ENCODE results near the gene PPP1R2. TPM values are rescaled to one million over a fixed set of nuclear protein-coding genes. Genes with fewer than 3 reads are reported as not detected.
"Not testable (repeated sequence)": the region's sequence is repeated elsewhere in the genome, so short reads cannot be mapped to it uniquely, and the experiment has no call there.

PPP1R2 gene
- total RNA-seq, 1 donor from 2014 or later: 37.7 TPM

GRCh38 chr3:195539479-195539878, 3.6 kb downstream of the PPP1R2 start:
- no peak for DNase-seq (ENCODE audit: low spot score)

DNA sequence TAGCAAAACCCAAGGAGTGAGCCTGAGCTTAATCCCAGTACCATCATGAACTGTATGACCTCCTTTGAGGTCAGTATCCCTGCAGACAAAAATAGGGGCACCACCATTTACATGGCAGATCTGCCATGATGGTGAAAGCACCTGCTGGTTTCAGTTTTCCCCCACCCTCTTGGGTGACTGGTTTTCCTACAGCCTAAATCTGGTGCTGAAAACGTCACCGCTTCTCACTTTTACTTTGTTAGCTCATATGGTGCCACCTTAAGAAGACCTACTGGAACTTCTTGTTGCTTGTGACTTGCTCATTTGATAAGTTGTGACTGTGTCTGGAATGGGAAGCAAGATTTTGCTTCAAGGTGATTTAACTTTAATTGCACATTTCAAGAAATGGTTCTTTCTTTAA, 5.1 kb downstream of the PPP1R2 start:
- no peak for DNase-seq (ENCODE audit: low spot score)

DNA sequence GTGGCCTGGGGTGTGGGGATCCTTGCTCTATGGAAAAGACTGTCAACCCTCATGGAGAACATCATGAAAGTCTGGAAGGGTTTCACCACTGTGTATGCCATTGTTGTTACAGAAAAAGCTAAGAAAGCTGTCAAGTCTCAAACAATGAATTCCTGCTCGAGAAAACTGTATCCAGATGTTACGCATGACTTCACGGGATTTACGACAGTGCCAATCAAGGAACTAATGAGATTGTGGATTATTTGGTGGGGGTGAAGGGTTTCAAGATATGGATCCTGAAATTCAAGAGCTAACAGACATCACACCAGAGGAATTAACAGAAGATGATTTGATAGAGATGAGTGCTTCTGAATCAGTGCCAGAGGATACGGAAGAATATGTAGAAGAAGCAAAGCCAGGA, 7.8 kb downstream of the PPP1R2 start:
- DNase-seq (ENCODE audit: low spot score): no peak

DNA sequence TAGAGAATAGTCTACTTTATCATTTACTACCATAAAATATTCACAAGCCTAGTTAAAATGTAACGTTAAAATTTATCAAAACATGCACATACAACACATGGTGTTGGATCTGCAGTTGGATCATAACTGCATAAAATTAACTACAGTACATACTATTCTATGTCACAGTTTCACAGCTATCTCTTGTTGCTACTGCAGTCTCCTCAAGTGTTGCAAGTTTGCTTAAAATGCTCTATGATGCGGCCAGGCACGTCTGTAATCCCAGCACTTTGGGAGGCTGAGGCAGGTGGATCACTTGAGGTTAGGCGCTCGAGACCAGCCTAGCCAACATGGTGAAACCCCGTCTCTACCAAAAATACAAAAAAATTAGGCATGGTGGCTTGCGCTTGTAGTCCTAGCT, 10.3 kb downstream of the PPP1R2 start:
- DNase-seq (ENCODE audit: low spot score): no peak

- no peak for DNase-seq (ENCODE audit: low spot score)
Observed at GRCh38 chr3:195532345-195532744, 10.8 kb downstream of the PPP1R2 start.

DNA sequence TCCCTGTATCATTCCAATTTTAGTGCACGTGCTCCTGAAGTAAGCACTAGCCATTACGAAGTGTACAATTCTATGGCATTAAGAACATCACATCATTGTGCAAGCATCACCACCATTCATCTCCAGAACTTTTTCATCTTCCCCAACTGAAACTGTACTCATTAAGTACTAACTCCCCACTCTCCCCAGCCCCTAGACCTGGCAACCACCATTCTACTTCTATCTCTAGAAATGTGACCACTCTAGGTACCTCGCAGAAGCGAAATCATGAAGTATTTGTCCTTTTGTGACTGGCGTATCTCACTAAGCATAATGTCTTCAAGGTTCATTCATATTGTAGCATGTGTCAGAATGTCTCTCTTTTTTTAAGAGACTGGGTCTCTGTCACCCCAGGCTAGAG, 11.4 kb downstream of the PPP1R2 start:
- no peak for DNase-seq (ENCODE audit: low spot score)

GRCh38 chr3:195526492-195526891, 16.6 kb downstream of the PPP1R2 start:
- no peak for DNase-seq (ENCODE audit: low spot score)

GRCh38 chr3:195524171-195524896, 18.8 kb downstream of the PPP1R2 start:
- no peak for DNase-seq (ENCODE audit: low spot score)

- no peak for DNase-seq (ENCODE audit: low spot score)
Observed at GRCh38 chr3:195522254-195523023, 20.7 kb downstream of the PPP1R2 start.

GRCh38 chr3:195517030-195517429, 26.1 kb downstream of the PPP1R2 start:
- no peak for DNase-seq (ENCODE audit: low spot score)

GRCh38 chr3:195514610-195515235, 28.4 kb downstream of the PPP1R2 start:
- not testable (repeated sequence) for DNase-seq (ENCODE audit: low spot score)

GRCh38 chr3:195512798-195513345, 30.3 kb downstream of the PPP1R2 start:
- no peak for DNase-seq (ENCODE audit: low spot score)

DNA sequence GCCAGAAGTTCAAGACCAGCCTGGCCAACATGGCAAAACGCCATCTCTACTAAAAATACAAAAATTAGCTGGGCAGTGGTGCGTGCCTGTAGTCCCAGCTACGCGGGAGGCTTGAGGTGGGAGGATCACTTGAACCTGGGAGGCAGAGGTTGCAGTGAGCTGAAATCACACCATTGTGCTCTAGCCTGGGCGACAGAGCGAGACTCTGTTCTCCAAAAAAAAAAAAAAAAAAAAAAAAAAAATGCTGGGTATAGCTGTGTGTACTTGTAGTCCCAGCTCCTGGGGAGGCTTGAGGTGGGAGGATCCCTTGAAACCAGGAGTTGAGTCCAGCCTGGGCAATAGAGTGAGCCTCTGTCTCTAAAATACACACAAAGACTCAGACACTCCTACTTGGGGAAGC, 32.0 kb downstream of the PPP1R2 start:
- no peak for DNase-seq (ENCODE audit: low spot score)

GRCh38 chr3:195508185-195508584, 34.9 kb downstream of the PPP1R2 start:
- DNase-seq (ENCODE audit: low spot score): no peak

DNA sequence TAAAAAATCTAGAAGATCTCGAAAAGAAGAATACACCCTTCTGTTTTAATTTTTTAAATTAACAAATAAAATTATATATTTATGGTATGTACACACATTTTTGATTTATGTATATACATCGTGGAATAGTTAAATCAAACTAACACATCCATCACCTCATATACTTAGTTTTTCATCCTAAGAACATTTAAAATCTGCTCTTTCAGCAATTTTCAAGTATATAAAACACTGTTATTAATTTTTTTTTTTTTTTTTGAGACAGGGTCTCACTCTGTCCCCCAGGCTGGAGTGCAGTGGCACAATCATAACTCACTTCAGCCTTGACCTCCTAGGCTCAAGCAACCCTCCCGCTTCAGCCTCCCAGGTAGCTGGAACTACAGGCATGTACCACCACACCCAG, 67.5 kb downstream of the PPP1R2 start:
- no peak for DNase-seq (ENCODE audit: low spot score)

DNA sequence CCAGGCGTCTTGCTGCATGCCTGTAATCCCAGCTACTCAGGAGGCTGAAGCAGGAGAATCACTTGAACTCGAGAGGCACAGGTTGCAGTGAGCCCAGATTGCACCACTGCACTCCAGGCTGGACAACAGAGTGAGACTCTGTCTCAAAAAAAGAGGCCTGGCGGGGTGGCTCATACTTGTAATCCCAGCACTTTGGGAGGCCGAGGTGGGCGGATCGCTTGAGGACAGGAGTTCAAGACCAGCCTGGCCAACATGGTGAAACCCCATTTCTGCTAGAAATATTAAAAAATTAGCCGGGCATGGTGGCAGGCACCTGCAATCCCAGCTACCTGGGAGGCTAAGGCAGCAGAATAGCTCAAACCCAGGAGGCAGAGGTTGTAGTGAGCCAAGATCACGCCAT, 68.0 kb downstream of the PPP1R2 start:
- not testable (repeated sequence) for DNase-seq (ENCODE audit: low spot score)

DNA sequence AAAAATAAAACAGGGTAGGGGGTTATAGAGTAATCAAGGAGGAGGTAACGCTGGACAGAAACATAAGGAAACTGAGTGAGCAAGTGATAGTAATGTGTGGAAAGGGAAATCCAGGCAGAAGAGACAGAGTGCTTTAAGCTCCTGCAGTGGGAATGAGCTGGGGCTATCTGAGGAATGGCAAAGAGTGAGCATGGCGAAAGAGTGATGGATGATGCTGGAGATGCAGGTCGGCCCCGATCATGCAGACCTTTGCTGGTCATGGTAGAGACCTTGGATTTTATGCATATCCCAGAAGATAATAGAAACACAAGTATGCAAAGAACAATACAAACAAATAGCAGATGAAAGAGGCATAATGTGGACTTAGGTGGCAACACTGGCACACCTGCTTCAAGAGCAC, 74.3 kb downstream of the PPP1R2 start:
- DNase-seq (ENCODE audit: low spot score): no peak

- DNase-seq (ENCODE audit: low spot score): no peak
Observed at GRCh38 chr3:195468391-195468776, 74.7 kb downstream of the PPP1R2 start.

DNA sequence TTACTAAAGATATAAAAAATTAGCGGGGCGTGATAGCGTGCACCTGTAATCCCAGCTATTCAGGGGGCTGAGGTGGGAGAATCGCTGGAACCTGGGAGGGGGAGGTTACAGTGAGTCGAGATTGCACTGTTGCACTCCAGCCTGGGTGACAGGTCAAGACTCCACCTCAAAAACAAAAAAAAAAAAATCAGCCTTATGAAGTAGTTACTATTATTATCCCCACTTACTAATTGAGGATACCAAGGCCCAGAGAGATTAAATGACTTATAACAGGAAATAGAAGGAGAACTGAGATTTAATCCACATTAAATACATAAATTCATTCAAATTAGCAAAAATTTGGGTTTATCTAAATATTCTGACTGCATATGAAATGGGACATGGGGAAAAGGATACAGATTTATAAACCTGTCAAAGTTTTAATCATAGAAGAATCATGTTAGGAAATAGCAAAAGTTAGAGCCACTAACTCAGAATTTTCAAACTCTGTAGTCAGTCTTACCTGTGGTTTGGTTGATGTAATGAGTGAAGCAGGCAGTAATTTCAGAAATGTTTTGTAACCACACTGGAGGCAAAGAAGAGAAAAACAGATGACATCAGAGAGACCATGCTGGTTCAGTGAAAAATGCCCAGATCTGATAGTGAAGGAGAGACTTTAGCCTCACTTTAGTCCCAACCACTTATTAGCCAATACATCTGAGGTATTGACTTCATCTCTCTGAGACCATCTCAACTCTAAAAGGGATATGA, 75.3 kb downstream of the PPP1R2 start:
- DNase-seq (ENCODE audit: low spot score): no peak

- DNase-seq (ENCODE audit: low spot score): no peak
Observed at GRCh38 chr3:195466251-195466650, 76.9 kb downstream of the PPP1R2 start.
